Stimulated activated CD4-positive, alpha-beta T cell treated with anti-CD3 and anti-CD28 coated beads, TNF-alpha, amount 100 ng/mL, for 24 hours (primary cell): ENCODE results near the gene WNK2.

Source experiments
- DNase-seq, 3 experiments: peaks; one replicate each; pipeline ENCODE4 v3.0.0-alpha.2; 2020; ENCODE audit warnings: low read depth in 3 of 3

WNK2 gene

DNA sequence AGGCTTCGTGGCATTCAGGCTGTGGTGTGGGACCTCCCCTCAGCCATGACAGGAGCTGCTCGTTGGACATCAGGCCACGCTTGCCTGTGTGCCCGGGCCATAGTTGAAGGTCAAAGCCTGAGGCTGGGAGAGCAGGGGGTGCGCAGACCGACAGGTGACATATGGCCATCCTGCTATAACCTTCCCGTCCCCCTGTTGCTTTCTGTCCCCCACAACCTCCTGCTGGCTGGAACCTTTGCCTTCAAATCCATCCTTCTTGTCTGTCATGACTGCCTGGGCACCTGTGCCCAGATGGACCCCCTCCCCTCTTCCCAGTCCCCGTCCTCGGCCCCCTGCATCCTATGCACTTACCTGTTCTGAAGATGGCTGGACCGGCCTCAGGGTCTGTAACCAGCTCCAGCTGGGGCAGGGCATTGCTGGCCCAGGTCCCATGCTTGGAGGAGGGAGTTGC is 83.2 kb downstream of the WNK2 start:
- DNase-seq, result no peak

DNA sequence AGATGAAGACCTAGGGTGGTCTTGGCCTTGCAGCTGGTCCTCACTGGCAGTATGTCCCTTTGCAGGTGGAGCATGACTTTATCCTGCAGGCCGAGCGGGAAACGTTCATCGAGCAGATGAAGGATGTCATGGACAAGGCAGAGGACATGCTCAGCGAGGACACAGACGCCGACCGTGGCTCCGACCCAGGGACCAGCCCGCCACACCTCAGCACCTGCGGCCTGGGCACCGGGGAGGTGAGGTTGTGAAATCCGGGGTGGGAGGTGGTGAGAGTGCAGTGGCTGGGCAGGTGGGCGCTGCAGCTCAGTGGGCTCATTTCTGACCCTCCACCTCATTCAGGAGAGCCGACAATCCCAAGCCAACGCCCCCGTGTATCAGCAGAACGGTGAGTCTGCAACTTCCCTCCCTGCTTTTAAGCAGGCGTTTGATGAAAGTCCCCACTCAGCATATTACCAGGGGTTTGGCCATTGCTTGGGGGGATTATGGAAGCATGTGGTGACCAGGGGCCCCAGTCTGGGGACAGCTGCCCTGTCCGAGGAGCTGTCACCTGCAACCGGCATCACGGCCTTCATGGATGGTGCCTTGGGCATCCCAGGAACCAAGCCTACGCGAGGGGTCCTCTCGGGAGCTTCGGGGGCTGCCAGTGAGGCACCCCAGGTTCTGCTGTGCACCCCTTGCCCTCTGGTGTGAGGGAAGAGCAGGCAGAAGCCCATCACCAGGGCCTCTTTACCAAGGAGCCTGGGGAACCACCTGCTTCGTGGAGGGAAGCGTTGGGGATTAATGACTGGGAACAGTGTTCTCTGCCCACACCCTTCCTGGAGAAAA is 84.0 kb downstream of the WNK2 start:
- no peak for DNase-seq

DNA sequence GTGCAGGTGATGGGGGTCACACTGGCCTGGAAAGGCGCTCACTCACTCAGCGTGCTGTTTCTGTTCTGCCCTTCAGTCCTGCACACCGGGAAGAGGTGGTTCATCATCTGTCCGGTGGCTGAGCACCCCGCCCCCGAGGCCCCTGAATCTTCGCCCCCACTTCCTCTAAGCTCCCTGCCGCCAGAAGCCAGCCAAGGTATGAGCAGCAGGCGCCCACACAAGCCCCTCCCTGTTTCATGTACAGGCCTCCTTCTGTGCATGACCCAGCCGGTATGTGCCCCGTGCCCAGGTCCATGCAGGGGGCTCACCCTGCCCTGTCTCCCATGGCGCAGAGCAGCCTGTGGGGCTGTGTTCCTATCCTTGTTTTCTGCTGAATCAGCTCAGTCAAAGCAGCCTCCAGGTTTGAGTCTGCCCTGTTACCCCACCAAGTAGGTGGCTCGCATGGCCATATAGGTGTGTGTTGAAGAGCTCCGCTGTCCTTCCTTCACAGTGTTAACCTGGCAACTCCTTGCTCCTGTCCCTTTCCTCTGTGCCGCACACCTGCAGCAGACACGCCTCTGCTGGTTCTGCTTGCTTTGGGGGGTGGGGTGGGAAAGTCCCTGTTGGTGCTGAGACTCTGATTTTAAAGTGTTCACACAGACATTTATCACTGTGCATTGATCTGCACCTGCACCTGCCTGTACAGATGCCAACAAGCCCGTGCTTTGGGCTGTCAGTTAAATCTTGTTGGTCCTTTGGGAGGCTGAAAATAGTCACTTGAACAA is 84.8 kb downstream of the WNK2 start:
- DNase-seq, result peak in 1 of 3 experiments; percentile 26

DNA sequence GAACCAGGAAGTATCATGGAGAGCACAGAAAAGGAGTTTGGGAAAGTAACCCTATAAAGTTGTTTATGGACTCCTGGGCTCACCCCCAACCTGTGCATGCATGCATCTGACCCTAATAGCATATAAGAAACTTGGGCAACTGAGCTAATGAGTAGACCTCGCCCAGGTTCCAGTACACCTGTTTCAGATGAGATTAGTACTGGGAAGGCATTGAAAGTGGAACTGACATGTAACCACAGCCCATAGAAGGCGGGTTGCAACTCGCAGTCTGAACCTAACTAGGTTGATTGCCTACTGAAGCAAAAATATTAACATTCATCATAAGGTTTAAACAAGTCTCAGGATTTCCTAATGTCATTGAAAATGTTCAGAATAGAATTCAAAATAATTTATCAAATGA is 87.0 kb downstream of the WNK2 start:
- no peak for DNase-seq

DNA sequence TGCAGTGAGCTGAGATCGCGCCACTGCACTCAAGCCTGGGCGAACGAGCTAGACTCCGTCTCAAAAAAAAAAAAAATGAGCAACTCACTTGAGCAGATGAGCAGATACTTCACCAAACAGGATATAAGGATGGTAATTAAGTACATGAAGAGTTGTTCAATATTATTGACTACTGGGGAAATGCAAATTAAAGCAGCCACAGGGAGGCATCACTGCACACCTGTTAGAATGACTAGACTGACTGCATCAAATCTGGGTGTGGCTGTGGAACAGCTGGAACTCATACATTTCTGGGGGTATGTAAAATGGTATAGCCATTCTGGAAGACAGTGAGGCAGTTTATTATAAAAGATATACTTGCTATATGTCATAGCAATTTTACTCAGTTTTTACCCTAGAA is 93.0 kb downstream of the WNK2 start:
- no peak for DNase-seq

DNA sequence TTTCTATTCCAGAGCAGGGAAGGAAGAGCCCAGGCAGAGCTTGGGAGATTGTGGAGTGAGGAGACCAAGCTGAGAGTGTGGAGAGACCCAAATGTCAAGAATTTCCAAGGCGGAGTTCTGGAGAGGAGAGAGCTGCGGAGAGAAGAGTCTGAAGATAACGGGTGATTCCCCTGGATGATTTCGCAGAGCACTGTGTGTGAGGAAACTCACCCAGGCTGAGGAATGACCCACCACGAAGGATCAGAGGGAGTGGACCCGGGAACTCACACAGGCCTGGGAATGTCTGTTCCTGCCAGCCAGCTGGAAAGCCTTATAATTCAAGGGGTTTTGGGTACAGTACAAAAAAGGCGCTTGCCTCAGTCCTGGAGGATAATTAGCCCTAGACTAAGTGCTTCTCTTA is 94.2 kb downstream of the WNK2 start:
- DNase-seq, result no peak

DNA sequence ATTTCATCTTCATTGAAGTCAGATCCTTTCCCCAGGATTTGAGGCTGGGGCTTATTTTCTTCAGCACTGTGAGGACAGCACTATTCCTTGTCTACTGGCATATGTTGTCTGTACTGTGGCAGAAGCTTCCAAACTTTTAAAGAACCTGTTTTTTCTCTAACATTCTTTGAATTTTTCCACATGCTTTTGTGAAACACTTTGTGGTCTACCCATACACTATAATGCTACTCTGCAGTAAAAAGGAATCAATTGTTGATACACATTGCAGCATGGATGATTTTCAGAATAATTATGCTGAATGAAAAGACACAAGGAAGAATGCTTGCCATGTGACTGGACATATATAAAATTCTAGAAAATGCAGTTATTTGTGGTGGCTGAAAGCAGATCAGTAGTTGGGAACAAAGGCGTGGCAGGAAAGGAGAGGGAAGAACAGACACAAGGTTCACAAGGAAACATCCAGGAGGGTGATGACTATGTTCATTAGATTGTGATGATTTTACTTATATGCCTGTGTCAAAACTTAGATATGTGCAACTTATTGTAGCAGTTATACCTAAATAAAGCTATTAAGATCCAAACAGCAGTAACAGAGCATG is 96.8 kb downstream of the WNK2 start:
- DNase-seq, result no peak

DNA sequence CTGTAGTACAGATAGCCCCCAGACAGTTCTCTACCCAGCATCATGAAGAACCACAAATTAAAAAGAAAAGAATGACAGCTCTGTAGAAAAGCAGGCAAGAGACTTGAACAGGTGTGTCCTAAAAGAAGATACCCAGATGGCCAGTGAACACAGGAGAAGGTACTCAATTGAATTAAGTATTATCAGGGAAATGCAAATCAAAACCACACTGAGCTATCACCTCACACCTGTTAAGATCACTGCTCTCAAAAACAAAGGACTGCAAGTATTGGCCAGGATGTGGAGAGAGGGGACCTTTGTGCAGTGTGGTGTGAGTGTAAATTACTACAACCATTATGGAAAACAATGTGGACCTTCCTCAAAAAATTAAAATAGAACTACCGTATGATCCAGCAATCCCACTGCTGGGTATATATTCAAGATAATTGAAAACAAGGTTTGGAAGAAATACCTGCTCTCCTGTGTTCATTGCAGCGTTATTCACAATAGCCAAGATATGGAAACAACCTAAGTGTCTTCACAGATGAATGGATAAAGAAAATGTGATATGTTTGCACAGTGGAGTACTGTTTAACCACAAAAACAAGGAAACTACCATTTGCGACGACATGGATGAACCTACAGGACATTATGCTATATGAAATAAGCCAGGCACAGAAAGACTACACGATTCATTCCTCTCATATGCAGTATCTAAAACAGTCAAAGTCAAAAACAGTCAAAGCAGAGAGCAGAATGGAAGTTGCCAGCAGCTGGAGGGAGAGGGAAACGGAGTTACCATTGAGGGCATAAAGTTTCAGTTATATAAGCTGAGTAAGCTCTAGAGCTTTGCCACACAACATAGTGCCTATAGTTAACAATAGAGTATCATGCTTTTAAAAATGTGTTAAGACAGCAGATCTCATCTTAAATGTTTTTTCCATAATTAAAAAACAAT is 102.6 kb downstream of the WNK2 start:
- no peak for DNase-seq

DNA sequence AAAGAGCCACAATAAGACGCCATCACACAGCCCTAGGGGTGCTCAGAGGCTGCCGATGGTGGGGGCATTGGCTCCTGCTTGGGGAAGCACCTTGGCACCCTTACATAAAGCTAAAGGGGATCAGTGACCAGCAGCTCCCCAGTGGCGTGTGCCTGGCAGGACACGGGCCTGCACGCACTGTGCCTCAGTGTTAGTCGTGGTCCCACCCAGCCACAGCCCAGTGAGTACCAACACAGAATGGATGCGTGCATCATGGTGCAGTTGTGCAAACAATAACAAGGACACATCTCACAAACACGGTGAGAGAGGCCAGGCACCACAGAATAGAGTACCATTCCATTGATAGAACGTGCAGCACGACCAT is 103.2 kb downstream of the WNK2 start:
- no peak for DNase-seq

DNA sequence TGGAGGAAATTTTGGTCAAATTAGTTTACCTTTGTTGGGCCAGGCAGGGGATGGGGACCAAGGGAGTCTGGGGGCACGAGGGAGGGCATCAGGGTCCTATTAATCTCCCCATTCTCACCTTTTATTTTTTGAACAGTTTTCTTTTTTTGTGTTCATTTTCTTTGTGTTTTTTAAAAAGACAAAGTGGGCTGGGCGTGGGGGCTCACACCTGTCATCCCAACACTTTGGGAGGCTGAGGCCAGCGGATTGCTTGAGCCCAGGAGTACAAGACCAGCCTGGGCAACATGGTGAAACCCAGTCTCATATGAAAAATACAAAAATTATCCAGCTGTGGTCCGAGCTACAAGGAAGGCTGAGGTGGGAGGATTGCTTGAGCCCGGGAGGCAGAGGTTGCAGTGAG is 103.7 kb downstream of the WNK2 start:
- no peak for DNase-seq

DNA sequence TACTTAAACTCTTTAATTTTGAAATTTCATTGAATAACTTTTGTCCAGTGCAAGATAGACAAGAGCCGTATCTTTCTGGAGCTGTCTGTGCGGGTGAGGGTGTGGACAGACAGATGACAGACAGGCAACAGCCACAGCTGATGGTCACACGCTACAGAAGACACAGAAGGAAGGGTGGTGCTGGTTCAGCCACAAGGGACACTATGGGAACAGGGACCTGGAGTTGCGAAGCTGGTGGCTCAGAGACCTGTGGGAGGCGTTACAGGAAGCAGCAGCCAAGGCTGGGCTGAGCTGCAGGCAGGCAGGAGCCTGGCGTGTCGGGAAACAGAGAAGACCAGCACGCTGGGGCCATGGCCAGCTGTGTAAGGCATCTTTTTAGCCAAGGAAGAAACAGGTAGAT is 104.4 kb downstream of the WNK2 start:
- DNase-seq, result no peak

DNA sequence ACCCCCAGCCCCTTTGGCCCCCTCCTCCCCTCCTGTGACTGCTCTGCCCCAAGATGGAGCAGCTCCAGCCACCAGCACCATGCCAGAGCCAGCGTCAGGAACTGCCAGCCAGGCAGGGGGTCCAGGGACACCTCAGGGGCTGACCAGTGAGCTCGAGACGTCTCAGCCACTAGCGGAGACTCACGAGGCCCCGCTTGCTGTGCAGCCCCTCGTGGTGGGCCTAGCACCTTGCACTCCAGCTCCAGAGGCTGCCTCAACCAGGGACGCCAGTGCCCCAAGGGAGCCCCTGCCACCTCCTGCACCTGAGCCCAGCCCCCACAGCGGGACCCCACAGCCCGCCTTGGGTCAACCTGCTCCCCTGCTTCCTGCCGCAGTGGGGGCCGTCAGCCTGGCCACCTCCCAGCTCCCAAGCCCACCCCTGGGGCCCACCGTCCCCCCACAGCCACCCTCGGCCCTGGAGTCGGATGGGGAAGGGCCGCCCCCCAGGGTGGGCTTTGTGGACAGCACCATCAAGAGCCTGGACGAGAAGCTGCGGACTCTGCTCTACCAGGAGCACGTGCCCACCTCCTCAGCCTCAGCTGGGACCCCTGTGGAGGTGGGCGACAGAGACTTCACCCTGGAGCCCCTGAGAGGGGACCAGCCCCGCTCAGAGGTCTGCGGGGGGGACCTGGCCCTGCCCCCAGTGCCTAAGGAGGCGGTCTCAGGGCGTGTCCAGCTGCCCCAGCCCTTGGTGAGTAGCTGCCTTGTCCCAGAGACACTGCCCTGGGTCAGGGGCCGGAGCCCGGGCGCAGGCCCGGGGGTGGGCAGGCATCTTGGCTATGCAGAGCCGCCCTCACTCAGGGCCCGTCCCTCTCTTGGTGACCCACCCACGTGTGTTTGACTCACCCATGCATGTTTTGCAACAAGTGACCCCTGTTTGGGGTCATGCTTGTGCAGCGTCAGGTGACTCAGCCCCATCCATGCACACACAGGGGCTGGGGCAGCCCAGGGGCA is 105.2 kb downstream of the WNK2 start:
- DNase-seq, result no peak

DNA sequence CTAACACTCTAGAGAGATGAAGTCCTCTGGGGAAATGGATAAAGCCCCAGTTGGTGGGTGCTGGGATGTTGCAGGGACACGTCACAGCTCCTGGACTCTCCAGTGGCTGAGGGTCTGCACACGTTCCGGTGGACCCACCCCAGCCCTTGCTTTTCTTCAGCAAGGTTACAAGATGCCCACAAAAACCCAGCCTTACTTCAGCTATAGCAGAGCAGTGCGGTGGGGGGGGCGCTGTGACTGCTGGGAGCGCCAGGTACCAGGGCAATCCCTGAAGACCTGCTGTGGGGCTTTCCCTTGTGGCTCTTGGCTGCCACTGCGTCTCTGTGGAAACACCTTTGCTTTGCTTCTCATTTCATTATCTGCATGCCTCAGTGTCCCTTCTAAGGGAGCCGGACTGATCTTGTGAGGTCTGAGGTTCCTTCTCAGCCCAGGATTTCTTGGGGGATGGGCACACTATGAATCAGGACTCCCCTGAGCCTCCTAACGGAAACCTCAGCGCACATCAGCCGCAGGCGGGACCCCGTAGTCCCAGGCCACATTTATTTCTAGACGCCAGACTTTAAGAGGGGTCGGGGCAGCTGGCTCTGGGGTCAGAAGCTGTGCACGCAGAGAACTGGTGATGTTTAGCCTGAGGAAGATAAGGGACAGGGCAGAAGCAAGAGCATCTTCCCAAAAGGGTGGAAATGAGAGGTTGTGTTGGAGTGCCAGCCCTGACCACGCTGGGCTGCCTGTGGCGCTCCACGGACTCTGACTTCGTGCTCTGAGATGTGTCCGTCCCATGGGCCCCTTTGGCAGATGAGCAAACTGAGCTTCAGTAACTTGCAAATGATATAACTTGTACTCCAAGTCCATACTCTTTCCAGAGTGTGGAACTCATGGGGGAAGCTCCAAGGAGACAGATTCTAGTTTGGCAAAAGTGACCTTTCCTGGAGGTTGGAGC is 106.8 kb downstream of the WNK2 start:
- DNase-seq, result no peak

DNA sequence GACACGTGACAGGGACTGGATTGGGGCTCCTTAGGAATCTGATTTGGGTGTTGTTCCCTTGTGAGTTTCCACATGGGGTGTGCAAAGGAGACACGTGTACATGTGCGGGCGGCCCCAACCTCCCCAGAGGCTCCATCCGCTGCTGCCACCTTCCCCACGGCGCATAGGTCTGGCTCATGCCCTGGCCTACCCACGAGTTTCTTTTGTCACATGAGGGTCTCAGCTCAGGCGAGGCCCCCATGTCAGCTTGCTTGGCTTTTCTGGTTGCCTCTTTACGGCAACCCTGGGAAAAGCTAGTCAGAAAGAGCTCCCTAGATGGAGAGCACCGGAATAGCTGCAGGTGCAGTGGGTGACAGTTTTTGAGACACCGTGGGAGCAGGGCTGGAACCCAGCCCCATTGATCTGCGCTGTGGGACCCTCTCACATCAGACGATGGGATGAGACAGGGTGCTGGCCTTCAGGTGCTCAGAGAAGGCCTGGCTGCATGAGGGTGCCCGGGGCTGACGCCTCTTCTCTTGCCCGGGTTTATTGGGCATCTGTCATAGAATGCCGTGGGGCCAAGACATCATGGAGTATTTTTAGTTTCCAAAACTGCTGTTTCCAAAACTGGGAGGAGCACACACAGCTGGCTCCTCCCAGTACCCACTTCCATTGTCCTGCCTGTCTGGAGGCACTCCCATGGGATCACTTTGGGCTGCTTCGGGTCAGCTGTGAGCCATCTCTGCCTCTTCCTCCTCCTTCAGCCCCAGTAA is 107.8 kb downstream of the WNK2 start:
- no peak for DNase-seq

DNA sequence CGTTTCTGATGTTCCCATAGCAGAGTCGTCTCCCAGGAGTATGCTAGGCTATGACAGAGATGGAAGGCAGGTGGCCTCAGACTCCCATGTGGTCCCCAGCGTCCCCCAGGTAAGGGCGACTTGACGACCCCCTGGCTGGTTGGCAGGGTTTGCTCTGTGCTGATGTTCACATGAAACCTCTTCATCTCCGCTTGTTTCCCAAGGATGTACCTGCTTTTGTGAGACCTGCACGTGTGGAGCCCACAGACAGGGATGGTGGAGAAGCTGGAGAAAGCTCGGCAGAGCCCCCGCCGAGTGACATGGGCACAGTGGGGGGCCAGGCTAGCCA is 108.3 kb downstream of the WNK2 start:
- no peak for DNase-seq

DNA sequence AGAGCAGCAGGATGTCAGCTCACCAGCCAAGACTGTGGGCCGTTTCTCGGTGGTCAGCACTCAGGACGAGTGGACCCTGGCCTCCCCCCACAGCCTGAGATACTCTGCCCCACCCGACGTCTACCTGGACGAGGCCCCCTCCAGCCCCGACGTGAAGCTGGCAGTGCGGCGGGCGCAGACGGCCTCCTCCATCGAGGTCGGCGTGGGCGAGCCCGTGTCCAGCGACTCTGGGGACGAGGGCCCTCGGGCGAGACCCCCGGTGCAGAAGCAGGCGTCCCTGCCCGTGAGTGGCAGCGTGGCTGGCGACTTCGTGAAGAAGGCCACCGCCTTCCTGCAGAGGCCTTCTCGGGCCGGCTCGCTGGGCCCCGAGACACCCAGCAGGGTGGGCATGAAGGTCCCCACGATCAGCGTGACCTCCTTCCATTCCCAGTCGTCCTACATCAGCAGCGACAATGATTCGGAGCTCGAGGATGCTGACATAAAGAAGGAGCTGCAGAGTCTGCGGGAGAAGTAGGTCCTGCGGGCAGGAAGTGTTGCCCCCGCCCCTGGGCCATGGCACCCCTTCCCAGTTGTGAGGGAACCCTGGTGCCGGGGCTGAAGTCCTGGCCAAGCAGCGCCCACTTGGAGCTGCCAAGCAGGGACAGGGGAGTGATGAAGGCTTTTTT is 108.9 kb downstream of the WNK2 start:
- DNase-seq, result no peak

DNA sequence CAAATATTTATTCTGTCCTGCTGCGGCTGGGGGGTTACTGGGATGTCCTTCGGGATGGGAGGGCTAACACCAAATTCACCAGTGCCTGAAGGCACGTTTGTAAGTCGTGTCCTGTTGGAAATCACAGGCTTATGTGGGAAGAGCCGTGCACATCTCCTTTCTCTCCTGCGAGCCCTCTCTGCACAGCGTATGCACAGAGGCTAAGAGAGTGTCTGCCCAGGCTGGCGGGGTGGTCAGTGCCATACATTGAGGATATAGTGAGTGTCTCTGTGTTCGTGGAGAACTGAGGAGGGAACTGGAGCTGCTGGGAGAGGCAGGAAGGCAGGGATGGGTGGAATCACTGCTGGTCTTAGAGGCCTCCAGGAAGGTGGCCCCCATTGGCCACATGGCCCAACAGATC is 110.1 kb downstream of the WNK2 start:
- DNase-seq, result no peak

DNA sequence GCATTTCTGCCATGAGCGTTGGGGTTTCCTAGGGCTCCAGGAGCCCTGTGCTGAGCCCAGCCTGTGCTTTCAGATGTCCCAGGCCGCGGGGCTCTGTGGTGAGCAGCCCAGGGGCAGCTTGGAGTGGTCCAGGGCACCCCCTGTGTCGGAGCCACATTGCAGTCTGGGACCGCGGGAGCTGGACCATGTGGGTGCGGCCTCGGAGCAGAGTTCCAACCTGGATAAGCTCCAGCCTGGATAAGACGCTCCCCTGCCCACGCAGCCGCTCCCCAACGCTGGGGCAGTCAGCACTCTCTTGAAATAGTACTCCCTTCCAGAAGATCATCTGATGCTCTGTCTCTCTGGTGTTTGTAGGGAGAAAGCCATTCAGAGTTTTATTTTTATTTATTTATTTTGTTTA is 111.1 kb downstream of the WNK2 start:
- no peak for DNase-seq
